GM23248 (cell line): Measurements from ENCODE around the gene PPP1R15B. TPM values are rescaled to one million over a fixed set of nuclear protein-coding genes. Genes with fewer than 3 reads are reported as not detected.

Experiments
- DNase-seq: peaks from one replicate; pipeline ENCODE4 v3.0.0-alpha.2; 2015
- H2AFZ ChIP-seq: fragments of 200-600 bp; sonication (generic); 2 replicates; pipeline ENCODE4 v1.6.1; 2016; ENCODE audit warnings: antibody characterized with exemption
- H3F3A ChIP-seq: fragments of 200-600 bp; sonication (generic); 2 replicates; pipeline ENCODE4 v1.6.1; 2016; ENCODE audit warnings: mild to moderate bottlenecking, antibody characterized with exemption, mixed run types; ENCODE audit not compliant: insufficient read depth
- H3K27ac ChIP-seq: fragments of 200-600 bp; sonication (generic); 2 replicates; pipeline ENCODE4 v1.5.1; 2016; ENCODE audit warnings: mild to moderate bottlenecking
- H3K27me3 ChIP-seq: fragments of 200-600 bp; sonication (generic); replicated peaks from 2 replicates; pipeline ENCODE4 v1.6.1; 2016; ENCODE audit warnings: mild to moderate bottlenecking; ENCODE audit not compliant: insufficient read depth
- H3K36me3 ChIP-seq: fragments of 200-600 bp; sonication (generic); 2 replicates; pipeline ENCODE4 v1.6.1; 2016; ENCODE audit warnings: low read depth, mild to moderate bottlenecking
- H3K4me1 ChIP-seq: fragments of 200-600 bp; sonication (generic); 2 replicates; pipeline ENCODE4 v1.6.1; 2016; ENCODE audit warnings: mild to moderate bottlenecking; ENCODE audit not compliant: insufficient read depth
- H3K4me2 ChIP-seq: fragments of 200-600 bp; sonication (generic); one replicate; pipeline ENCODE4 v1.6.1; 2016; ENCODE audit warnings: mild to moderate bottlenecking; ENCODE audit not compliant: unreplicated experiment
- H3K4me3 ChIP-seq: fragments of 200-600 bp; sonication (generic); 2 replicates; pipeline ENCODE4 v1.5.1; 2016; ENCODE audit warnings: mild to moderate bottlenecking
- H3K79me2 ChIP-seq: fragments of 200-600 bp; sonication (generic); 2 replicates; pipeline ENCODE4 v1.6.1; 2016; ENCODE audit warnings: mild to moderate bottlenecking; ENCODE audit not compliant: insufficient read depth
- H3K9ac ChIP-seq: fragments of 200-600 bp; sonication (generic); 2 replicates; pipeline ENCODE4 v1.6.1; 2016; ENCODE audit warnings: mild to moderate bottlenecking
- H3K9me2 ChIP-seq: fragments of 200-600 bp; sonication (generic); 2 replicates; pipeline ENCODE4 v1.6.1; 2016; ENCODE audit warnings: mixed run types, mild to moderate bottlenecking, moderate library complexity; ENCODE audit not compliant: insufficient read depth
- H3K9me3 ChIP-seq: fragments of 200-600 bp; sonication (generic); one replicate; pipeline ENCODE4 v1.6.1; 2017; ENCODE audit warnings: low read depth
- H4K20me1 ChIP-seq: fragments of 200-600 bp; sonication (generic); 2 replicates; pipeline ENCODE4 v1.6.0; 2016; ENCODE audit not compliant: insufficient read depth
- EZH2 ChIP-seq: fragments of 200-600 bp; sonication (generic); IDR thresholded peaks from 2 replicates; pipeline ENCODE4 v1.6.1; 2018; ENCODE audit warnings: antibody characterized with exemption, mild to moderate bottlenecking; ENCODE audit not compliant: insufficient read depth, poor library complexity, severe bottlenecking
- EZH2phosphoT487 ChIP-seq: fragments of 200-600 bp; sonication (generic); IDR thresholded peaks from 2 replicates; pipeline ENCODE4 v1.6.1; 2018; ENCODE audit warnings: antibody characterized with exemption, moderate library complexity, mild to moderate bottlenecking, low read depth; ENCODE audit not compliant: insufficient read depth
- WGBS, 2 experiments: methylation state at CpG; one replicate each; pipeline ENCODE4 v1.1.6; 2015 to 2017; ENCODE audit warnings: low lambda C conversion rate in 2 of 2, low coverage in 1 of 2; ENCODE audit errors: missing lambda C conversion rate in 2 of 2; 5-methylcytosine and 5-hydroxymethylcytosine counted together
- in situ Hi-C: fragments of 300-500 bp; cut with MboI; formaldehyde crosslinking; loops from 2 replicates; pipeline ENCODE4 v1.15.0; 2020
- polyA plus RNA-seq: library from polyadenylated mRNA; unstranded; fragments of >200 nt; fragmentation: Nextera tagmentation; extraction: Ambion mirVana; gene quantifications from 2 replicates; pipeline ENCODE4 v1.2.1, GENCODE V29; 2016
- total RNA-seq: library from RNA; depleted of rRNA; stranded (reverse); fragments of >200 nt; shearing (Covaris generic); gene quantifications from 2 replicates; pipeline ENCODE4 v1.2.3, GENCODE V29; 2014

PPP1R15B gene
- total and polyA plus RNA-seq, 2 experiments from 2014 or later = 14.5 to 28.4 TPM

GRCh38 chr1:204437796-204438570, 26.4 kb upstream of the PPP1R15B start:
- H3K4me2 ChIP-seq = peak overlapping the region; percentile 47
- no peaks in the 10 kb centered on the region for H4K20me1 ChIP-seq
- 75 to 76% methylated on average over 8 of the region's 8 CpGs for WGBS, 2 experiments
- DNase-seq = no peak
- no peaks in the 10 kb centered on the region for H3K9me3 ChIP-seq
- H3K36me3 ChIP-seq = no peaks in the 10 kb centered on the region
- H3K27me3 ChIP-seq = no peaks in the 10 kb centered on the region
- H3F3A ChIP-seq = peaks cover 35% of the 10 kb centered on the region
- peaks cover 37% of the 10 kb centered on the region for H3K4me1 ChIP-seq
- H3K9ac ChIP-seq = peak overlapping the region; percentile 42
- no peaks in the 10 kb centered on the region for H3K79me2 ChIP-seq
- in situ Hi-C loops = no loop called here
- H2AFZ ChIP-seq = no peak overlapping the region
- no peaks in the 10 kb centered on the region for H3K9me2 ChIP-seq
- TF ChIP-seq EZH2phosphoT487 (no peak), EZH2 (no peak)
- 0 out of 2 replicates have a peak overlapping the region, but pooled peaks have one; percentile 7 for H3K4me3 ChIP-seq
- peak overlapping the region; percentile 65 for H3K27ac ChIP-seq

- Histone ChIP-seq H3K4me3 (peak overlapping the region; percentile 10; the same call in 1 of the 2 replicates), H3K79me2 (no peaks in the 10 kb centered on the region), H3K4me1 (peaks cover 46% of the 10 kb centered on the region), H3K27me3 (no peaks in the 10 kb centered on the region), H3K9me2 (no peaks in the 10 kb centered on the region), H3K36me3 (no peaks in the 10 kb centered on the region), H3K9me3 (no peaks in the 10 kb centered on the region), H3K27ac (peak overlapping the region; percentile 51), H4K20me1 (no peaks in the 10 kb centered on the region), H3K9ac (peak overlapping the region; percentile 17; the same call in 1 of the 2 replicates), H3K4me2 (peak overlapping the region; percentile 27), H3F3A (peaks cover 38% of the 10 kb centered on the region), H2AFZ (no peak overlapping the region)
- WGBS, 2 experiments = 68 to 70% methylated on average over 3 of the region's 3 CpGs
- in situ Hi-C loops = no loop called here
- no peak for TF ChIP-seq EZH2
- TF ChIP-seq EZH2phosphoT487 = no peak
- peak; percentile 65 for DNase-seq
Observed at GRCh38 chr1:204435872-204436271, 24.3 kb upstream of the PPP1R15B start.

DNA sequence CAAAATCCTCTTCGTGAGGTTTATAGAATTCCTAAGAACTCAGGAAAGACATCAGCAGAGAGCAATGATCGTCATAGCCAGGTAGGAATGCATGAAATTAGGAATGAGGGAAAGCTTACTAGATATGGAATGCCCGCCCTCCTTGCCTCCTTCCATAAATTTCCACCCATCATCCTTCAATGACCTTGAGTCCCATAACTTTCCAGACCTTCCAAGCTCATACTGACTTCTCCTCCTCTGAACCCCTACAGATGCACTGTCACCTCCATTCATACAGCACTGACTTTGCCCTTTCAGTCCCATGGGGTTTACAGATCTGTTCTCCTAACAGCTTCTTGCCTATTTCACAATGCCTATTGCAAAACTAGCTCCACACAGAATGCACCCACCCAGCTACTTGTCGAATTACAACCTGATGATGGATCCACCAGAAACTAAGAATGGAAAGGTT, 23.8 kb upstream of the PPP1R15B start:
- H2AFZ ChIP-seq = no peak overlapping the region
- peaks cover 39% of the 10 kb centered on the region for H3F3A ChIP-seq
- TF ChIP-seq EZH2phosphoT487 = no peak
- TF ChIP-seq EZH2 = no peak
- peak overlapping the region; percentile 51 for H3K27ac ChIP-seq
- no peaks in the 10 kb centered on the region for H3K27me3 ChIP-seq
- H3K9me3 ChIP-seq = no peaks in the 10 kb centered on the region
- 0 out of 2 replicates have a peak overlapping the region, but pooled peaks have one; percentile 10 for H3K4me3 ChIP-seq
- in situ Hi-C loops = no loop called here
- H4K20me1 ChIP-seq = no peaks in the 10 kb centered on the region
- 0 out of 2 replicates have a peak overlapping the region, but pooled peaks have one; percentile 17 for H3K9ac ChIP-seq
- H3K9me2 ChIP-seq = no peaks in the 10 kb centered on the region
- peaks cover 46% of the 10 kb centered on the region for H3K4me1 ChIP-seq
- DNase-seq = peak; percentile 88
- H3K79me2 ChIP-seq = no peaks in the 10 kb centered on the region
- WGBS, 2 experiments = 70 to 72% methylated on average over 4 of the region's 4 CpGs
- H3K36me3 ChIP-seq = no peaks in the 10 kb centered on the region
- peak overlapping the region; percentile 27 for H3K4me2 ChIP-seq

- no peaks in the 10 kb centered on the region for H3K27me3 ChIP-seq
- TF ChIP-seq EZH2 (no peak), EZH2phosphoT487 (no peak)
- H4K20me1 ChIP-seq = no peaks in the 10 kb centered on the region
- no peak overlapping the region for H3K9ac ChIP-seq
- 80 to 89% methylated on average over 9 of the region's 9 CpGs for WGBS, 2 experiments
- no peaks in the 10 kb centered on the region for H3K36me3 ChIP-seq
- no peak overlapping the region for H2AFZ ChIP-seq
- H3K4me1 ChIP-seq = peaks cover 42% of the 10 kb centered on the region
- H3K9me3 ChIP-seq = no peaks in the 10 kb centered on the region
- no peak overlapping the region for H3K4me3 ChIP-seq
- no peaks in the 10 kb centered on the region for H3K79me2 ChIP-seq
- H3K4me2 ChIP-seq = no peak overlapping the region
- no peak overlapping the region for H3K27ac ChIP-seq
- in situ Hi-C loops = no loop called here
- H3F3A ChIP-seq = peaks cover 35% of the 10 kb centered on the region
- no peak for DNase-seq
- H3K9me2 ChIP-seq = no peaks in the 10 kb centered on the region
Observed at GRCh38 chr1:204434116-204434755, 22.6 kb upstream of the PPP1R15B start.
